HepG2 (cell line): ENCODE measurements around the gene SMOC1. TPM values are rescaled to one million over a fixed set of nuclear protein-coding genes. Genes with fewer than 3 reads are reported as not detected.

Experiments
- ATAC-seq: fragments of 200-7000 bp; cut with Tn5 transposase; 3 replicates; pipeline ENCODE4 v1.9.1; 2020; ENCODE audit warnings: mild to moderate bottlenecking, moderate library complexity
- BruUV-seq: library from RNA; stranded (reverse); fragments of 400-500 nt; replicated peaks from 2 replicates; lab custom pipeline; 2021; lab: Mats Ljungman, UMichigan
- CTCF ChIA-PET: fragments of 300-600 bp; formaldehyde crosslinking; extraction: SDS; loops from one replicate; lab custom pipeline; 2021; ENCODE audit warnings: low total read pairs, inconsistent platforms, low intra/inter-chr PET ratio; lab: Yijun Ruan, JAX
- POLR2A ChIA-PET: fragments of 350-600 bp; sonication (Branson Sonifier 250); formaldehyde crosslinking; loops from one replicate; lab custom pipeline; 2020; ENCODE audit warnings: antibody characterized with exemption, inconsistent platforms; lab: Yijun Ruan, JAX
- DNase-seq: peaks from one replicate; pipeline ENCODE4 v3.0.0-alpha.2; 2015; ENCODE audit warnings: low spot score
- FAIRE-seq: peaks from 3 replicates; lab custom pipeline; 2011; peaks lifted over from hg19 to GRCh38; lab: Jason Lieb, UNC
- H2AFZ ChIP-seq: one replicate; pipeline ENCODE4 v1.6.1; 2011; ENCODE audit warnings: low read length, inconsistent platforms
- H3K27ac ChIP-seq: fragments of 300-600 bp; 3 replicates; pipeline ENCODE4 v1.8.0; 2011; ENCODE audit warnings: mixed run types, mild to moderate bottlenecking, mixed read lengths, low read length, inconsistent platforms; ENCODE audit not compliant: insufficient read depth; ENCODE audit errors: extremely low read length
- H3K27me3 ChIP-seq, 2 experiments: fragments of 200-600 bp in 1 of 2; 2 replicates in 1 of 2; 3 replicates in 1 of 2; pipeline versions ENCODE4 v1.6.0 to v1.8.0; 2011; ENCODE audit warnings: low read length in 2 of 2, mild to moderate bottlenecking in 2 of 2, moderate library complexity in 2 of 2, inconsistent platforms in 1 of 2; ENCODE audit not compliant: insufficient read depth in 2 of 2, control insufficient read depth in 1 of 2
- H3K36me3 ChIP-seq, 2 experiments: fragments of 200-600 bp in 1 of 2; replicated peaks in 1 of 2; 2 replicates in 1 of 2; 3 replicates in 1 of 2; pipeline versions ENCODE4 v1.5.1 to v1.8.0; 2011; ENCODE audit warnings: low read length in 2 of 2, inconsistent platforms in 1 of 2; ENCODE audit not compliant: insufficient read depth in 2 of 2, control insufficient read depth in 1 of 2
- H3K4me1 ChIP-seq: 2 replicates; pipeline ENCODE4 v1.5.1; 2012; ENCODE audit warnings: low read length, inconsistent platforms; ENCODE audit not compliant: insufficient read depth
- H3K4me2 ChIP-seq: 2 replicates; pipeline ENCODE4 v1.6.0; 2011; ENCODE audit warnings: low read depth, low read length, inconsistent platforms
- H3K4me3 ChIP-seq, 3 experiments: fragments of 200-600 bp in 1 of 3; sonication (generic), shearing (Covaris generic) in 1 of 3; replicated peaks in 1 of 3; 2 replicates each; pipeline ENCODE4 v1.5.1; 2011 to 2016; ENCODE audit warnings: low read length in 3 of 3, inconsistent platforms in 2 of 3, low read depth in 2 of 3, mild to moderate bottlenecking in 2 of 3, control low read depth in 1 of 3, mixed read lengths in 1 of 3; ENCODE audit not compliant: insufficient read depth in 1 of 3
- H3K79me2 ChIP-seq: one replicate; pipeline ENCODE4 v1.6.1; 2011; ENCODE audit warnings: low read length, inconsistent platforms; ENCODE audit not compliant: insufficient read depth
- H3K9ac ChIP-seq: 2 replicates; pipeline ENCODE4 v1.6.0; 2011; ENCODE audit warnings: mild to moderate bottlenecking, low read depth, low read length, inconsistent platforms; ENCODE audit not compliant: insufficient read depth
- H3K9me3 ChIP-seq: 2 replicates; pipeline ENCODE4 v1.5.1; 2012; ENCODE audit warnings: mild to moderate bottlenecking, low read length
- H4K20me1 ChIP-seq: 2 replicates; pipeline ENCODE4 v1.6.0; 2011; ENCODE audit warnings: inconsistent platforms, mild to moderate bottlenecking, low read length, moderate library complexity; ENCODE audit not compliant: insufficient read depth
- CENPBD1 ChIP-seq: sonication (generic); formaldehyde crosslinking; IDR thresholded peaks from 2 replicates; pipeline ENCODE4 v1.8.0; 2022; ENCODE audit warnings: missing genetic modification reagents, low read depth, mild to moderate bottlenecking, borderline replicate concordance
- CREB1 ChIP-seq, 2 experiments: fragments of 450-650 bp in 1 of 2; IDR thresholded peaks; 2 replicates each; pipeline ENCODE4 v1.6.1; 2016 to 2017; ENCODE audit warnings: control low read depth in 1 of 2, mild to moderate bottlenecking in 1 of 2, missing compliant biosample characterization in 1 of 2, missing genetic modification characterization in 1 of 2
- CSRNP1 ChIP-seq: sonication (generic); formaldehyde crosslinking; IDR thresholded peaks from 2 replicates; pipeline ENCODE4 v1.8.1; 2023; ENCODE audit warnings: mild to moderate bottlenecking, missing genetic modification reagents
- MBNL3 ChIP-seq: fragments of 250-450 bp; sonication (Bioruptor Pico); conservative IDR thresholded peaks from 2 replicates; pipeline ENCODE4 v1.8.0; 2022; ENCODE audit warnings: mild to moderate bottlenecking, inconsistent platforms
- MTF2 ChIP-seq: sonication (generic); formaldehyde crosslinking; IDR thresholded peaks from 2 replicates; pipeline ENCODE4 v1.5.0; 2020; ENCODE audit warnings: missing genetic modification reagents, borderline replicate concordance
- NFATC3 ChIP-seq: sonication (generic); formaldehyde crosslinking; IDR thresholded peaks from 2 replicates; pipeline ENCODE4 v1.5.1; 2020; ENCODE audit warnings: mild to moderate bottlenecking, missing genetic modification reagents
- PHF20 ChIP-seq: sonication (generic); formaldehyde crosslinking; IDR thresholded peaks from 2 replicates; pipeline ENCODE4 v1.5.0; 2020; ENCODE audit warnings: mild to moderate bottlenecking, missing genetic modification reagents
- POLR2A ChIP-seq, 2 experiments: IDR thresholded peaks; 2 replicates each; pipeline ENCODE4 v1.6.1; 2011; ENCODE audit warnings: low read depth in 2 of 2, low read length in 2 of 2, mild to moderate bottlenecking in 1 of 2, moderate library complexity in 1 of 2; ENCODE audit not compliant: insufficient read depth in 1 of 2
- SP5 ChIP-seq: IDR thresholded peaks from 2 replicates; pipeline ENCODE4 v1.6.1; 2016; ENCODE audit warnings: low read depth, borderline replicate concordance
- TBX3 ChIP-seq: fragments of 450-650 bp; IDR thresholded peaks from 2 replicates; pipeline ENCODE4 v1.6.1; 2017; ENCODE audit warnings: antibody characterized with exemption, mild to moderate bottlenecking, inconsistent platforms, borderline replicate concordance
- ZFP36L1 ChIP-seq: sonication (generic); formaldehyde crosslinking; IDR thresholded peaks from 2 replicates; pipeline ENCODE4 v1.8.0; 2022; ENCODE audit warnings: mild to moderate bottlenecking, missing genetic modification reagents, moderate library complexity
- ZNF660 ChIP-seq: sonication (generic); formaldehyde crosslinking; IDR thresholded peaks from 2 replicates; pipeline ENCODE4 v1.5.1; 2020; ENCODE audit warnings: mild to moderate bottlenecking, low read depth, missing genetic modification reagents, borderline replicate concordance
- WGBS: methylation state at CpG from one replicate; pipeline ENCODE4 v1.1.6; 2017; ENCODE audit warnings: low lambda C conversion rate; 5-methylcytosine and 5-hydroxymethylcytosine counted together
- in situ Hi-C: cut with HindIII; loops from 2 replicates; pipeline ENCODE4 v1.10.0; 2017; ENCODE audit warnings: low pct_unique_long_range_greater_than_20kb; ENCODE audit not compliant: extremely low pct_ligation_motif_present
- intact Hi-C: fragments of 100-400 bp; cut with micrococcal nuclease; formaldehyde crosslinking; loops from one replicate; pipeline ENCODE4 v1.10.0; 2022; ENCODE audit not compliant: unreplicated experiment
- polyA plus RNA-seq, 8 experiments: library from polyadenylated mRNA; depleted of rRNA in 3 of 8; stranded (reverse) in 7 of 8; unstranded in 1 of 8; fragments of >200 nt; fragmentation: Illumina TruSeq in 4 of 8; extraction: Trizol in 4 of 8; gene quantifications; 2 replicates each; pipeline versions ENCODE4 v1.2.1 to v1.2.3, GENCODE V29; 2011 to 2016; ENCODE audit warnings: low read depth in 4 of 8, missing spikeins in 1 of 8, mixed read lengths in 1 of 8; ENCODE audit not compliant: insufficient read depth in 1 of 8
- total RNA-seq, 5 experiments: library from RNA; depleted of rRNA; stranded (reverse); fragments of >200 nt; fragmentation: Illumina TruSeq; extraction: Trizol; gene quantifications; 2 replicates each; pipeline ENCODE4 v1.2.3, GENCODE V29; 2016; ENCODE audit warnings: low read depth in 1 of 5
- TF ChIP-seq, protein P1 (sequence below), 2 experiments: sonication (generic) in 1 of 2; formaldehyde crosslinking in 1 of 2; IDR thresholded peaks; 2 replicates each; pipeline versions ENCODE4 v1.5.1 to v1.6.1; 2011 to 2020; ENCODE audit warnings: borderline replicate concordance in 1 of 2, low read depth in 1 of 2, low read length in 1 of 2, mild to moderate bottlenecking in 1 of 2, missing genetic modification reagents in 1 of 2, moderate library complexity in 1 of 2
- TF ChIP-seq, protein P2 (sequence below): IDR thresholded peaks from 2 replicates; pipeline ENCODE4 v1.6.1; 2016; ENCODE audit warnings: missing compliant biosample characterization, missing genetic modification reagents, borderline replicate concordance

Gene SMOC1
- total and polyA plus RNA-seq, 2 of the 13 experiments (the other 11 are each of a cell fraction or from before 2014, with no cell fraction given) = 17.8 to 35.6 TPM

- ChIA-PET POLR2A (interaction anchor here (1.2 to 4.1 kb wide), 10 partner anchors 9 to 150 kb away, joined by 3 to 148 read pairs (median 4); partner anchors contain the start of gene SRSF5), CTCF (no interaction called here)
- H3K27ac ChIP-seq = no peak overlapping the region
- no peaks in the 10 kb centered on the region for H3K9me3 ChIP-seq
- H3K79me2 ChIP-seq = peaks cover 38% of the 10 kb centered on the region
- H3K36me3 ChIP-seq = no peaks in the 10 kb centered on the region
- H3K4me2 ChIP-seq = peak overlapping the region; percentile 75
- H4K20me1 ChIP-seq = no peaks in the 10 kb centered on the region; the same call in none of the 2 replicates
- 90% methylated on average over 7 of the region's 9 CpGs for WGBS
- intact Hi-C loops = loop anchor here (2.0 kb wide), 1 partner anchor 27 kb away; no protein-coding TSS in a partner anchor
- no peaks in the 10 kb centered on the region; a peak in 1 of 5 replicates for H3K27me3 ChIP-seq
- ATAC-seq = no peak
- TF ChIP-seq ZFP36L1 (CRISPR knock-in tag) (no peak), CSRNP1 (no peak), NFATC3 (no peak), SP5 (CRISPR knock-in tag) (no peak), ZNF660 (CRISPR knock-in tag) (no peak), POLR2A (IDR thresholded peaks at IDR 0.05; ENCODE audit: insufficient read depth in 1 of 2, low read depth in 2 of 2, low read length in 2 of 2) (no peak), MTF2 (CRISPR knock-in tag) (no peak), TBX3 (no peak), PHF20 (CRISPR knock-in tag) (no peak), CENPBD1 (CRISPR knock-in tag) (no peak), MBNL3 (CRISPR knock-in tag) (no peak), CREB1 (IDR thresholded peaks at IDR 0.05) (no peak), CREB1 (CRISPR knock-in tag; IDR thresholded peaks at IDR 0.05) (no peak)
- TF ChIP-seq, protein P1, sequence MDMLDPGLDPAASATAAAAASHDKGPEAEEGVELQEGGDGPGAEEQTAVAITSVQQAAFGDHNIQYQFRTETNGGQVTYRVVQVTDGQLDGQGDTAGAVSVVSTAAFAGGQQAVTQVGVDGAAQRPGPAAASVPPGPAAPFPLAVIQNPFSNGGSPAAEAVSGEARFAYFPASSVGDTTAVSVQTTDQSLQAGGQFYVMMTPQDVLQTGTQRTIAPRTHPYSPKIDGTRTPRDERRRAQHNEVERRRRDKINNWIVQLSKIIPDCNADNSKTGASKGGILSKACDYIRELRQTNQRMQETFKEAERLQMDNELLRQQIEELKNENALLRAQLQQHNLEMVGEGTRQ (IDR thresholded peaks at IDR 0.05; ENCODE audit: low read depth, low read length) = no peak
- TF ChIP-seq, protein P1 (CRISPR knock-in tag; IDR thresholded peaks at IDR 0.05; ENCODE audit: borderline replicate concordance) = no peak
- TF ChIP-seq, protein P2, sequence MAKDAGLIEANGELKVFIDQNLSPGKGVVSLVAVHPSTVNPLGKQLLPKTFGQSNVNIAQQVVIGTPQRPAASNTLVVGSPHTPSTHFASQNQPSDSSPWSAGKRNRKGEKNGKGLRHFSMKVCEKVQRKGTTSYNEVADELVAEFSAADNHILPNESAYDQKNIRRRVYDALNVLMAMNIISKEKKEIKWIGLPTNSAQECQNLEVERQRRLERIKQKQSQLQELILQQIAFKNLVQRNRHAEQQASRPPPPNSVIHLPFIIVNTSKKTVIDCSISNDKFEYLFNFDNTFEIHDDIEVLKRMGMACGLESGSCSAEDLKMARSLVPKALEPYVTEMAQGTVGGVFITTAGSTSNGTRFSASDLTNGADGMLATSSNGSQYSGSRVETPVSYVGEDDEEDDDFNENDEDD (CRISPR knock-in tag) = no peak
- TF ChIP-seq, all 625 proteins: peak for 0
- DNase-seq = no peak
- Histone ChIP-seq H3K4me3 (peak overlapping the region in 1 of 3 experiments; percentile 91; a peak in 1 of 6 replicates), H3K9ac (no peak overlapping the region), H2AFZ (no peak overlapping the region), H3K4me1 (peaks cover 70% of the 10 kb centered on the region)
- no TSS peak for BruUV-seq
- in situ Hi-C loops = no loop called here
- FAIRE-seq = no peak
Measured at GRCh38 chr14:69878251-69878650, 965 bp upstream of the SMOC1 start.
